ENCODE results near the gene NEK5.

DNA sequence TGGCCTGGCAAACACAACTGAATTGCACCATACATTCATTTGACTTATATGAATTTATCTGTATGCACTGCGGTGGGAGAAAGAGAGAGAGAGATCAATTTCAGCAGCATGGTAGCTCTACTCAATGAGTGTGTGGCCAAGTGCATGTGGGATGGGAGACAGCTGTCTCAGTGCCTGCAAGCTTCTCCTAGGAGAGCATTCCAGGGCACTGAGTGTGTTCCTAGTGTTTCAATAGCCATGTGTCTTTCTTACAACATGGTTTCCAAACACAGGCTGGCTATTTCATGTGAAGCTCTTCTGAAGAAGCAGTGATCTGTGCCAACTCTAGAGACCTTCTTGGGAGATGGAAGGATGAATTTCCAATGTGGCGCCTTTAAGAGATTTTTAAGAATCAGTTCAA lies 43.5 kb downstream of the NEK5 start:
- TF ChIP-seq, protein P1, sequence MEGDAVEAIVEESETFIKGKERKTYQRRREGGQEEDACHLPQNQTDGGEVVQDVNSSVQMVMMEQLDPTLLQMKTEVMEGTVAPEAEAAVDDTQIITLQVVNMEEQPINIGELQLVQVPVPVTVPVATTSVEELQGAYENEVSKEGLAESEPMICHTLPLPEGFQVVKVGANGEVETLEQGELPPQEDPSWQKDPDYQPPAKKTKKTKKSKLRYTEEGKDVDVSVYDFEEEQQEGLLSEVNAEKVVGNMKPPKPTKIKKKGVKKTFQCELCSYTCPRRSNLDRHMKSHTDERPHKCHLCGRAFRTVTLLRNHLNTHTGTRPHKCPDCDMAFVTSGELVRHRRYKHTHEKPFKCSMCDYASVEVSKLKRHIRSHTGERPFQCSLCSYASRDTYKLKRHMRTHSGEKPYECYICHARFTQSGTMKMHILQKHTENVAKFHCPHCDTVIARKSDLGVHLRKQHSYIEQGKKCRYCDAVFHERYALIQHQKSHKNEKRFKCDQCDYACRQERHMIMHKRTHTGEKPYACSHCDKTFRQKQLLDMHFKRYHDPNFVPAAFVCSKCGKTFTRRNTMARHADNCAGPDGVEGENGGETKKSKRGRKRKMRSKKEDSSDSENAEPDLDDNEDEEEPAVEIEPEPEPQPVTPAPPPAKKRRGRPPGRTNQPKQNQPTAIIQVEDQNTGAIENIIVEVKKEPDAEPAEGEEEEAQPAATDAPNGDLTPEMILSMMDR (IDR thresholded peaks at IDR 0.05), result no peak
- TF ChIP-seq ZFX (IDR thresholded peaks at IDR 0.05; ENCODE audit: borderline replicate concordance), result no peak

All from 22Rv1 (cell line).